HG02759 (cell line): ENCODE results near the gene PTPRM.
"Not testable (repeated sequence)": the region's sequence is repeated elsewhere in the genome, so short reads cannot be mapped to it uniquely, and the experiment has no call there.

ENCODE experiments used
- ATAC-seq: cut with Tn5 transposase; IDR thresholded peaks from one replicate; pipeline ENCODE4 v1.9.1; 2021; ENCODE audit warnings: mild to moderate bottlenecking, moderate library complexity; ENCODE audit not compliant: unreplicated experiment

The PTPRM gene

GRCh38 chr18:8031496-8031895 lies 464.4 kb downstream of the PTPRM start:
- ATAC-seq = no peak

GRCh38 chr18:8034674-8035073 lies 467.6 kb downstream of the PTPRM start:
- ATAC-seq = no peak

- ATAC-seq = no peak
Observed at GRCh38 chr18:8036551-8036950, 469.4 kb downstream of the PTPRM start.

- no peak for ATAC-seq
Observed at GRCh38 chr18:8037296-8037695, 470.2 kb downstream of the PTPRM start.

GRCh38 chr18:8040021-8040420 lies 472.9 kb downstream of the PTPRM start:
- ATAC-seq = no peak

- no peak for ATAC-seq
Observed at GRCh38 chr18:8041526-8042111, 474.5 kb downstream of the PTPRM start.

GRCh38 chr18:8044004-8044403 lies 476.9 kb downstream of the PTPRM start:
- ATAC-seq = no peak

- ATAC-seq = no peak
Observed at GRCh38 chr18:8045160-8045883, 478.2 kb downstream of the PTPRM start.

- no peak for ATAC-seq
Observed at GRCh38 chr18:8045884-8046281, 478.8 kb downstream of the PTPRM start.

- no peak for ATAC-seq
Observed at GRCh38 chr18:8046441-8046840, 479.3 kb downstream of the PTPRM start.

GRCh38 chr18:8049147-8049546 lies 482.0 kb downstream of the PTPRM start:
- no peak for ATAC-seq

- ATAC-seq = no peak
Observed at GRCh38 chr18:8050616-8051329, 483.7 kb downstream of the PTPRM start.

GRCh38 chr18:8051453-8051852 lies 484.3 kb downstream of the PTPRM start:
- ATAC-seq = no peak

GRCh38 chr18:8052237-8052701 lies 485.2 kb downstream of the PTPRM start:
- ATAC-seq = no peak

GRCh38 chr18:8056723-8057122 lies 489.6 kb downstream of the PTPRM start:
- no peak for ATAC-seq

- not testable (repeated sequence) for ATAC-seq
Observed at GRCh38 chr18:8063152-8063551, 496.0 kb downstream of the PTPRM start.

GRCh38 chr18:8063733-8064132 lies 496.6 kb downstream of the PTPRM start:
- no peak for ATAC-seq

GRCh38 chr18:8065284-8065683 lies 498.2 kb downstream of the PTPRM start:
- no peak for ATAC-seq

- ATAC-seq = no peak
Observed at GRCh38 chr18:8065773-8066172, 498.7 kb downstream of the PTPRM start.

- no peak for ATAC-seq
Observed at GRCh38 chr18:8069708-8070107, 502.6 kb downstream of the PTPRM start.

- no peak for ATAC-seq
Observed at GRCh38 chr18:8073167-8073566, 506.1 kb downstream of the PTPRM start.

GRCh38 chr18:8080092-8080491 lies 513.0 kb downstream of the PTPRM start:
- no peak for ATAC-seq
